ENCODE measurements around the gene ADH7. TPM values are rescaled to one million over a fixed set of nuclear protein-coding genes. Genes with fewer than 3 reads are reported as not detected.
"Not testable (repeated sequence)": the region's sequence is repeated elsewhere in the genome, so short reads cannot be mapped to it uniquely, and the experiment has no call there.

ADH7 gene
- polyA plus RNA-seq, 12 donors = 0.07 to 0.15 TPM; not detected in 10

DNA sequence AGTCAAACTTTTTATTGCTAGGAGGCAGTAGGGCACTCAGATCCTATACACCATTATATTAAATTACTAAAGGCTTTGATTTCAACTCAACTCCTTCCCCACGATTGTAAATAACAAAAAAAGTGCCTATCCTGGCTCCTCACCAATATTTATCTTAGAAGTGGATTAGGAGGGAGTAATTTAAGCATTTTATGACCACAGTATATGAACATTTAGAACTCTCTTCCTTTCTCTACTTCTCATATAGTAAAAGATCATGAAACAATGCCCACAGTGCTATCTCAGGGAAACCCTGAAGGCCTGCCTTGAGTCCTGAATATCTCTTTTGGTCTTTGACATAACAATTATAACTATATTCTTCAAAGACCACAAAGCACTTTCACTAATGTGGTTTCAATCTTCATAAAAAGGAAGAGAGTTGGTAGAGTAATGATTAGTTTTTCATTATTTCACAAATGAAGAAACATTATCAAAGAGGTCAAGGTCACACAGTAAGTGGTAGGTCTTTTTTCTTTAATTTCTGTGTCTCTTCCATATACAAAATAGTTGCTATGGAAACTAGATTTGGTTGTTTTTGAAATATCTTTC, 53.5 kb downstream of the ADH7 start:
- no peak for DNase-seq

DNA sequence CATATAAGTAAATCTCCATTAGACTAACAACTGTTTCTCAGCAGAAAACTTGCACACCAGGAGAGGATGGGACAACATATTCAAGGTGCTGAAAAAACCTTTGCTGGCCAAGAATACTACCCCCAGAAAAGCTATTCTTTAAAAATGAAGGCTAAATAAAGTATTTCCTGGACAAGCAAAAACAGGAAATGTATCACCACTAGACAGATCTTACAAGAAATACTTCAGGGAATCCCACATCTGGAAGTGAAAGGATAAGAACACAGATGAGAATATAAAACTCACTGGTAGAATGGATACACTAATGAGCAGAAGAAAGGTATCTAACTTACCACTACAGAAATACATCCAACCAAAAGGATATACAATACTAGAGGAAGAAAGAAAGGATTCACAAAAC, 55.6 kb downstream of the ADH7 start:
- DNase-seq = no peak

DNA sequence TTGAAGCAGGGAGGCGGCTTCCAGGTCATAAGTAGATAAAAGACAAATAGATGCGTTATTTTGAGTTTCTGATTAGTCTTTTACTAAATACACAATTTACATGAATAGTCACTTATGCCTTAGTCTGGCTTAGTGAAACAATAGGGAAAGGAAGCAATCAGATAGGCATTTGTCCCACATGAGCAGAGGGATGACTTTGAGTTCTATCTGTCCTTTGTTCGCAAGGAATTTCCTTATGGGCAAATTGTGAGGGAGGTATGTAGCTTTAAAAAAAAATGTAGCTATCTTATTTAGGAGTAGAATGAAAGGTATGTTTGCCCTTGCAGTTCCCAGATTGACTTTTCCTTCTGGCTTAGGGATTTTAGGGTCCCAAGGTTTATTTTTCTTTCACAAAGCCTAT, 56.3 kb downstream of the ADH7 start:
- DNase-seq = no peak

DNA sequence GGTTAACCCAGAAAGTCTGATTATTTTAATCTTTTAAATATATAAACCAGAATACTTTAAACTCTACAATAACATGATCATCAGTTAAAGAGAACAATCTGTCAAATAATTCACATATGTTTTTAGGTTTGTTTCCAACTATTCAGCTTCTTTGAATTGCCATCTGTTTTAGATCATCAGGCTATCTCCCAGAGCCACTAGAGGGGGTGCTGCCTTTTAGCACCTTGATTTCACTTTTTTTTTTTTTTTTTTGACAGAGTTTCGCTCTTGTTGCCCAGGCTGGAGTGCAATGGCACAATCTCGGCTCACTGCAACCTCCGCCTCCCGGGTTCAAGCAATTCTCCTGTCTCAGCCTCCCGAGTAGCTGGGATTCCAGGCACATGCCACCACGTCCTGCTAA, 57.8 kb downstream of the ADH7 start:
- not testable (repeated sequence) for DNase-seq

DNA sequence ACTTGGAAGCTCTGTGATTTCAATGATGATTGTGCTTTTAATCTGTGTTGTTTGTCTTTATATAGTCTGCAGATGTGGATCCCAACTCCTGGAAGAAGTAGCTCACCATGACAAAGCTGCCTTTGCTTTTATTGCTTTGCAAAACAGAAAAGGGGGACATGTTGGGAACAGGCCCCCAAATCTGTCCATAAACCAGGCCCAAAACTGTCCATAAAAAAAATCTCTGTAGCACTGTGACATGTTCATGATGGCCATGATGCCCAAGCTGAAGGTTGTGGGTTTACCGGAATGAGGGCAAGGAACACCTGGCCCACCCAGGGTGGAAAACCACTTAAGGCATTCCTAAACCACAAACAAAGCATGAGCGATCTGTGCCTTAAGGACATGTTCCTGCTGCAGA, 62.7 kb downstream of the ADH7 start:
- not testable (repeated sequence) for DNase-seq

DNA sequence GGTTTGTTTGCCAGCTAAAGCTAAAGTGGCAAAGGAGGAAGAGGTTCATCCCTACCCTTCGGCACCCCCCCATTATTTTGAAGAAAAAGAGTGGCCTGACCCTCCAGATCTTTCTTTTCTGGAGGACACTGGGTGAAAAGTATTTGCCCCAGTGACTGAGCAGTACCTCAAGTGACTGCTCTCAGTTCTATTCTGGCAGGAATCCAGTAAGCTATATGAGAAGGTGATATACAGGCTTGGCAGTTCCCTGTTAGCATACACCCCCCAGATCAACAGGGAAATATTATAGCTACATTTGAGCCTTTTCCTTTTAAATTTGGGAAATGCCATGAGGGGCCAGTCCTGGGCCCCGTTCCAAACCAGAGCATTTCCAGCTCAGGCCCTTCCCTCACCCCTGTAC, 67.3 kb downstream of the ADH7 start:
- DNase-seq = not testable (repeated sequence)

DNA sequence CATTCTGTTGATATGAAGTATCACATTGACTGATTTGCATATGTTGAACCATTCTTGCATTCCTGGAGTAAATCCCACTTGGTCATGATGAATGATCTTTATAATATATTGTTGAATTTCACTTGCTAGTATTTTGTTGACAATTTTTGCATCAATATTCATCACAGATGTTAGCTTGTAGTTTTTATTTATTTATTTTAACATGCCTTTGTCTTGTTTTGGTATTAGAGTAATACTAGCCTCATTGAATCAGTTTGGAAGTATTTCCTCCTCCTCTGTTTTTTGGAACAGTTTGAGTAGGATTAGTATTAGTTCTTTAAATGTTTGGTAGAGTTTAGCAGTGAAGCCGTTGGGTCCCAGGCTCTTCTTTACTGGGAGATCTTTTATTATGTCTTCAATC, 68.7 kb downstream of the ADH7 start:
- DNase-seq = no peak

DNA sequence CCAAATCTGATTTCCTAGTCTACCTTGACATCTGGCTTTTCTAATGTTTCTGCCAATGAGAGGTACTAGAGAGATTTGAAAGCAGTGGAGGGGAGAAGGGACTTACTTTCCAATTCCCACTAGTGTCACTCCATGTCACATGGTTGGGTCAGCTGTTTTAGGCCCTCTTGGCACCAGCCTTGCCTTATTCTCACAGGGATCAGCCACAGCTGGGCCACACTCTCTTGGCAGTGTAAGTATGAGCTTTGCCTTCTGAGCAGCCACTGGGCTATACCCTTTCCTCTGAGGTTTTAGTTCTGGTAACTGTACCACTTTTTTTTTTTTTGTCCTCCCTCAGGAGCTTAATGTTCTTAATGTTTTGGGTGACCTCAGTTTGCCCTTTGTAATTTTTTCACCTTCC, 72.4 kb downstream of the ADH7 start:
- DNase-seq = no peak

Other genes starting within 250 kb of the ADH7 start
- gene ADH6, start 216.1 kb downstream of the ADH7 start, polyA plus RNA-seq (ENCODE audit: insufficient read length in 12 of 12) = 1 to 10 TPM in 8 of 12 donors, under 1 TPM in 2, not detected in 2; 0.83 to 3.5 (median 1.9) TPM
- 1 to 10 TPM in 9 of 12 donors, under 1 TPM in 1, not detected in 2; 0.49 to 2.5 (median 1.3) TPM for gene ADH1A, start 144.4 kb downstream of the ADH7 start, polyA plus RNA-seq (ENCODE audit: insufficient read length in 12 of 12)
- gene ADH1B, start 113.9 kb downstream of the ADH7 start, polyA plus RNA-seq (ENCODE audit: insufficient read length in 12 of 12) = 10 to 100 TPM in 6 of 12 donors, 1 to 10 TPM in 5, not detected in 1; 7.6 to 18.8 (median 10.2) TPM
- gene ADH1C, start 82.6 kb downstream of the ADH7 start, polyA plus RNA-seq (ENCODE audit: insufficient read length in 12 of 12) = 10 to 100 TPM in 4 of 12 donors, 1 to 10 TPM in 7, not detected in 1; 5.5 to 18.2 (median 8.8) TPM
- under 1 TPM in 6 of 12 donors, not detected in 6; 0.07 to 0.15 (median 0.11) TPM for gene C4orf17, start 75.7 kb upstream of the ADH7 start, polyA plus RNA-seq (ENCODE audit: insufficient read length in 12 of 12)
- 10 to 100 TPM in 10 of 12 donors, 1 to 10 TPM in 1, not detected in 1; 7.8 to 21.5 (median 12.4) TPM for gene TRMT10A, start 128.7 kb upstream of the ADH7 start, polyA plus RNA-seq (ENCODE audit: insufficient read length in 12 of 12)
- 10 to 100 TPM in 1 of 12 donors, 1 to 10 TPM in 7, under 1 TPM in 3, not detected in 1; 0.43 to 16.0 (median 1.2) TPM for gene MTTP, start 139.5 kb upstream of the ADH7 start, polyA plus RNA-seq (ENCODE audit: insufficient read length in 12 of 12)
- gene C4orf54, start 222.5 kb upstream of the ADH7 start, polyA plus RNA-seq (ENCODE audit: insufficient read length in 12 of 12) = 100 to 1,000 TPM in 7 of 12 donors, 10 to 100 TPM in 4, not detected in 1; 31.7 to 191 (median 109) TPM